GM12891 (cell line): ENCODE data around the gene NPIPA1.
"Not testable (repeated sequence)": the region's sequence is repeated elsewhere in the genome, so short reads cannot be mapped to it uniquely, and the experiment has no call there.

ENCODE experiments used
- PAX5 ChIP-seq: IDR thresholded peaks from 2 replicates; pipeline ENCODE4 v1.6.1; 2011; ENCODE audit warnings: low read length, moderate library complexity, mild to moderate bottlenecking; ENCODE audit not compliant: insufficient read depth, severe bottlenecking
- POLR2A ChIP-seq: IDR thresholded peaks from 2 replicates; pipeline ENCODE4 v1.6.1; 2011; ENCODE audit warnings: low read depth, low read length, control low read depth
- POLR2AphosphoS5 ChIP-seq: IDR thresholded peaks from 2 replicates; pipeline ENCODE4 v1.6.1; 2011; ENCODE audit warnings: low read depth, low read length, control low read depth
- POU2F2 ChIP-seq: IDR thresholded peaks from 2 replicates; pipeline ENCODE4 v1.6.1; 2011; ENCODE audit warnings: low read depth, mild to moderate bottlenecking, control low read depth, low read length, moderate library complexity
- SPI1 ChIP-seq: IDR thresholded peaks from 2 replicates; pipeline ENCODE4 v1.6.1; 2011; ENCODE audit warnings: low read depth, low read length, control low read depth
- TAF1 ChIP-seq: IDR thresholded peaks from 2 replicates; pipeline ENCODE4 v1.6.1; 2011; ENCODE audit warnings: low read depth, low read length, control low read depth

DNA sequence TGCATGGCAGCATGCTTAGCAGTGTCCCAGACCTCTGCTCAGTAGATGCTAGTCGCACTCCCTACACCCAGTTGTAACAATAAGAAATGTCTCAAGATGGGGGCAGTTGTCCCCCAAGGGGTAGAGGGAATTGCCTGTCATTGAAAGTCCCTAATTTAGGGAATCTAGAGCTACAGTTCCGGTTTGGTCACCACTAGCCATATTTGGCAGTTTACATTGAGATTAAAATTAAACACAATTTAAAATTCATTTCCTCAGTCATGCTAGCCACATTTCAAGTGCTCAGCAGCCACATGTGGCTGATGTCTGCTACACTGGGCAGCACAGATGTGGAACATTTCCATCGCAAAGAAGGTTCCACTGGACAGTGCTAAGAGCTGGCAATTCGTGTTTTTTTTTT, 41.7 kb downstream of the NPIPA1 start:
- TF ChIP-seq POLR2AphosphoS5, POLR2A, SPI1, POU2F2, TAF1, PAX5: not testable (repeated sequence)
